Stimulated activated CD8-positive, alpha-beta memory T cell treated with anti-CD3 and anti-CD28 coated beads, Interleukin-4, amount 100 ng/mL, for 4 hours (primary cell): Measurements from ENCODE around the gene RNF19B.

Experiments used
- DNase-seq, 2 donors: peaks; one replicate each; pipeline ENCODE4 v3.0.0-alpha.2; 2020; ENCODE audit warnings: low read depth in 2 of 2, low spot score in 1 of 2

Gene RNF19B

DNA sequence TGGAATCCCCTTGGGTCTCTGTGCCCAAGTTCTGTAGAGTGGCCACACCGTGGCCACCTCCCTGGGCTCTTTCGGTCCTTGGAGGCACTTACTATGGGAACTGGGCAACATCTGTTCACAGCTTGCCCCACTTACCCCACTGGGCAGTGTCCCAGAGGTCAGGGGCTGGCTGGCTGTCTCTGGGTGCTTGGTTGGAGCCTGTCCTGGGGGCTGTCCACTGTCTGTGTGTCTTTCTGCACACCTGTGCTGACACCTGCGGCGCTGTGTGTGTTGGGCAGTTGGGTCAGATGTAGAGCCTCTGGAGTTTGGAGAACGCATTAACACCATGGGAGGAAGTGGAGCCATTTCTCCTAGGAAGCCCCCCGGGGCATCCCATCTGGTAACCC, 62.1 kb downstream of the RNF19B start:
- no peak for DNase-seq

DNA sequence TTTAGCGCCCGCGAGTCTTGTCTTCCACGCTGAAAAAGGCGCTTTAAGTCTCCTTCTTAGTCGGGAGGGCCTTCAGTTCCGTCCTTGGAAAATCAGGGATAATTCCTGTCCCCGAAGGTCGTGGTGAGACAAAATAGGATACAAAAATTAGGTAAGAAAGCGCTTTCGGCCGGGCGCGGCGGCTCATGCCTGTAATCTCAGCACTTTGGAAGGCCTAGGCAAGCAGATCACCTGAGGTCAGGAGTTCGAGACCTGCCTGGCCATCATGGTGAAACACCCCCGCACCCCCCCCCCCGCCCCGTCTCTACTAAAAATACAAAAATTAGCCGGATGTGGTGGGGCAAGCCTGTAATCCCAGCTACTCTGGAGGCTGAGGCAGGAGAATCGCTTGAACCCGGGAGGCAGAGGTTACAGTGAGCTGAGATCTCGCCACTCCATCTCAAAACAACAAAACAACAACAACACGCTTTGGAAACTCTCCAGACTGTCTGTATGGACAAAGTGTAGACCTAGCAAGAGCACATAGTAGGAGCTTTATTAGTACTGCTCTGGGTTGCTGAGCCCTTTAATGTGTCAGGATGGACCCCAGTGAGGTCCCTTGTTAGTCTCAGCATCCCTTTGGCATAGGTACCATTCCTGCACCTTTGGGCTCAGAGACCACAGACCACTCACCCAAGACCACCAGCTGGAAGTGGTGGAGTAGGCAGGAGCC, 62.6 kb downstream of the RNF19B start:
- DNase-seq, result no peak

- DNase-seq, result no peak
Observed at GRCh38 chr1:32900956-32901822, 63.4 kb downstream of the RNF19B start, which contains the start of gene TMEM54. Gene TMEM54, minus strand, starts transcription at chr1:32901389. Its CDS starts 151 bp downstream, at chr1:32901238.

- DNase-seq, result no peak
Observed at GRCh38 chr1:32900371-32900955, 64.1 kb downstream of the RNF19B start.

- DNase-seq, result no peak
Observed at GRCh38 chr1:32899586-32900296, 64.9 kb downstream of the RNF19B start.

- DNase-seq, result no peak
Observed at GRCh38 chr1:32898958-32899357, 65.7 kb downstream of the RNF19B start.

GRCh38 chr1:32898056-32898455, 66.6 kb downstream of the RNF19B start:
- no peak for DNase-seq

DNA sequence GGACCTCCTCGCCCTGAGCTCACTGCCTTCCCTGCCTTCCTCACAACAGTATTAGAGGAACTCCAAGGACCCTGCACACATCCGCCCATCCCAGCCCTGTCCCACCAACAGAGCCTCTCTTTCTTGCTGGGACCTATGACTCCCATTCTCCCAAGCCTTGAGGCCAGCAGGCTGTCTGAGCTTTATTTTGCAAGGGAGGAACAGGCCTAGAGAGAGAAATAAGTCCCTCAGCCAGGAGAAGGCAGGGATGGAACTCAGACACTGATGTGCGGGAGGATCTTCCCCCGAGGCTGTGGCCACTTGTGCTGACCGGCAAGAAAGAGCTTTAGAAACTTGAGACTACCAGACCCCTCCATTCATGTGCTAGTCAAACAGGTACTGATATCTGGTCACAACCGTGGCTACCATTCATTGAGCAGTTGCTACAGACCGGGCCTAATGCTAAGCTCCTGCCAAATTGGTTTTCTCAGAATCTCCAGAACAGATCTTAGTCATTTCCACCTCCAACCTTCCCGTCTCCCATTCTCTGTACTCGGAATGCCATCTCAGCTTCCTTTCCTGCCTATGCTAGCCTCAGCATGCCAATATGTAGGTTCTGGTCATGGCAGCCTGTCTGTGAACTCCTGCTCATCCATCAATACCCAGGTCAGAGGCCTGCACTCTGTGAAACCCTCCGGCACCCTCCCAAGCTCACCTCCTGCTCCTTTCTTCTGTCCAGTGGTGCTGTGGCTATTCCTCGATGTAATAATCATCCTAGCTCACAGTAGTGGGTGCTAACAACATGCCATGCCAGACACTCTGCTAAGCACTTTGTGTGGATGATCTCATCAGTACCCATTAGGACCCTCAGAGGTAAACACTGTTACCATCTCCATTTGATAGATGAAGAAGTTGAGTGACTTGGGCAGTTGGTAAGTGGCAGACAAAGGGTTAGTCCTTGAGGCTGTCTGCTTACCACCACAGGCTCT, 67.2 kb downstream of the RNF19B start:
- DNase-seq, result no peak

DNA sequence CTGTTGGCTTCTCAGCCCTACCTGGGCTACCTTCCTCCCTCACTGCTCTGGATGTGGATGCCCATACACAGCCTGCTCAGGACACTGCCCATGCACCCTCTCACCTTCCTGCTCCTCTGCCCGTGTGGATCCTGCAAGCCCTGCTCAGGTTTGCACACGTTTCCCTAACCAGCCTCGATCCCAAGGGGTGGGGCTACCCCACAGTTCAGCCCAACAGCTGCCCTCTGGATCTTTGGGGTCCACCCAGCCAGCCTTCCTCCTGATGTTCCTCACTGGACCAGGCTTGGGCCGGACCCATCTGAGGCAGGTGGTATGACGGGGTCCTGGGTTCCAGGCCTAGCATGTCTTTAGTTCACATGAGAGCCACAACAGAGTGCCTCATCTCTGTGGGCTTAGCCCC, 68.2 kb downstream of the RNF19B start:
- DNase-seq, result no peak

GRCh38 chr1:32895325-32896215, 69.0 kb downstream of the RNF19B start:
- no peak for DNase-seq

- DNase-seq, result no peak
Observed at GRCh38 chr1:32894681-32895080, 69.9 kb downstream of the RNF19B start.

- DNase-seq, result no peak
Observed at GRCh38 chr1:32894019-32894600, 70.5 kb downstream of the RNF19B start.

GRCh38 chr1:32893198-32894018, 71.2 kb downstream of the RNF19B start:
- DNase-seq, result no peak

DNA sequence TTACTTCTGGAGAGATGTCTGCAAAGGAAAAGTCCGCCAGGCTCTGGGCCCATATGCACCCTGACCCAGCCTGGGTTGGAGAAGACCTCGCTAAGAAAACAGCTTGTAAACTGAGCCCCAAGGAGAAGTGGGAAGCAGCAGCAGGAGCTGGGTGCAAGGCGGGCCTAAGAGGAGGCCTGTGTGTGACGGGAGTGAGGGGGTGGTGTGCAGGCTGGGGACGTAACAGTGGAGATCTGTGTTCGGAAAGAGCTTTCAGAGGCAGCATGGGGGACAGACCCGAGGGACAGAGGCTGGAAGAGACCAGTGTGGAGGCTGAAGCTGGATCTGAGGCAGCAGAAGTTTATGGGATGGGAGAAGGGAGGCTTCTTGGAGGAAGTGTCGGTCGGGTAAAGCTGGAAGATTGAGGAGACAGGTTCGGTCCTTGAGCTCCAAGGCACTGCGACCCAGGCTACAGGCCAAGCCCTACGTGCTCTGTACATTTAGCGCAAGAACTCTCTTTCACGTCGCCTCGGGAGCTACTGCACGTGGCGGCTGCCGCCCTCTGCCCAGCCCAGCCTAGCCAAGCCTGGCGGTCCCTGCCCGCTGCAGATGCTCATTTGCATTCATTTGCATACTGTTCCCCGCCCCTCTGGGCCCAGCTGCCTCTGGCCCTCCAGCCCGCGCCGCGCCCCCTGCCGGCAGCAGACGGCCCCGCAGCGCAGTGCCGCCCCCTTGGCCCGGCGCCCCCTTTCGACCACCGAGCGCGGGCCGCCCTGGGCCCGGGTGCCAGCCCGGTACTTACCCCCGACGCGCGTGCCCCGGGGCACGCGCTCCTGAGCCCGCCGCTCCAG, 72.0 kb downstream of the RNF19B start:
- no peak for DNase-seq

DNA sequence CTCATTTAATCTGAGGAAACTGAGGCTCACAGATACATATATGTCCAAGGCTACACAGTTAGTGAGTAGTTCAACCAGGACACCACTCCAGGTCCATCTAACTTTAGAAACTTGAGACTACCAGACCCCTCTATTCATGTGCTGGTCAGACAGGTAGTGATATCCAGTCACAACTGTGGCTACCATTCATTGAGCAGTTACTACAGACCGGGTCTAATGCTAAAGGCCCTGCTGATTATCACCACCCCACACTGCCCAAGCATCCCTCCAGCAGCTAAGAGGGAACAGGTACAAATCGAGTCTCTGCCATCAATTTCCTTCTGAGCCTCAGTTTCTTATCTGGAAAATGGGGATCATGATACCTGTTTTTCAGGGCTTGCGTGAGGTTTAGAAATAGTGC, 73.0 kb downstream of the RNF19B start:
- DNase-seq, result no peak

GRCh38 chr1:32891241-32891570, 73.4 kb downstream of the RNF19B start:
- no peak for DNase-seq

- DNase-seq, result no peak
Observed at GRCh38 chr1:32890516-32891240, 73.9 kb downstream of the RNF19B start.
